Type B pancreatic cell (in vitro differentiated cells): Measurements from ENCODE around the gene SCN4A. TPM values are rescaled to one million over a fixed set of nuclear protein-coding genes. Genes with fewer than 3 reads are reported as not detected.

Experiments used
- DNase-seq: peaks from one replicate; pipeline ENCODE4 v3.0.0; 2021; ENCODE audit warnings: mixed read lengths; ENCODE audit not compliant: unreplicated experiment; ENCODE audit errors: extremely low spot score
- H3K27ac Mint-ChIP-seq: 2 replicates; pipeline ENCODE4 v1.8.0; 2021; ENCODE audit warnings: mild to moderate bottlenecking, mixed read lengths
- H3K27me3 Mint-ChIP-seq: 2 replicates; pipeline ENCODE4 v1.8.0; 2021; ENCODE audit warnings: mixed read lengths
- H3K36me3 Mint-ChIP-seq: 2 replicates; pipeline ENCODE4 v1.8.0; 2021; ENCODE audit warnings: mixed read lengths
- H3K4me1 Mint-ChIP-seq: one replicate; pipeline ENCODE4 v1.8.0; 2021; ENCODE audit warnings: mixed read lengths; ENCODE audit not compliant: unreplicated experiment
- H3K4me3 Mint-ChIP-seq: 2 replicates; pipeline ENCODE4 v1.8.0; 2021; ENCODE audit warnings: mild to moderate bottlenecking, mixed read lengths
- H3K9me3 Mint-ChIP-seq: 2 replicates; pipeline ENCODE4 v1.8.0; 2021; ENCODE audit warnings: mixed read lengths
- total RNA-seq: library from RNA; stranded (reverse); gene quantifications from 2 replicates; pipeline ENCODE4 v1.2.1, GENCODE V29; 2021; ENCODE audit warnings: low replicate concordance
- TF ChIP-seq, protein P1 (sequence below): fragments of 200-600 bp; sonication (generic); conservative IDR thresholded peaks from 2 replicates; pipeline ENCODE4 v1.5.0; 2021; ENCODE audit warnings: antibody characterized with exemption, mild to moderate bottlenecking

Gene SCN4A
- total RNA-seq, 1 donor from 2014 or later = 0.39 TPM

DNA sequence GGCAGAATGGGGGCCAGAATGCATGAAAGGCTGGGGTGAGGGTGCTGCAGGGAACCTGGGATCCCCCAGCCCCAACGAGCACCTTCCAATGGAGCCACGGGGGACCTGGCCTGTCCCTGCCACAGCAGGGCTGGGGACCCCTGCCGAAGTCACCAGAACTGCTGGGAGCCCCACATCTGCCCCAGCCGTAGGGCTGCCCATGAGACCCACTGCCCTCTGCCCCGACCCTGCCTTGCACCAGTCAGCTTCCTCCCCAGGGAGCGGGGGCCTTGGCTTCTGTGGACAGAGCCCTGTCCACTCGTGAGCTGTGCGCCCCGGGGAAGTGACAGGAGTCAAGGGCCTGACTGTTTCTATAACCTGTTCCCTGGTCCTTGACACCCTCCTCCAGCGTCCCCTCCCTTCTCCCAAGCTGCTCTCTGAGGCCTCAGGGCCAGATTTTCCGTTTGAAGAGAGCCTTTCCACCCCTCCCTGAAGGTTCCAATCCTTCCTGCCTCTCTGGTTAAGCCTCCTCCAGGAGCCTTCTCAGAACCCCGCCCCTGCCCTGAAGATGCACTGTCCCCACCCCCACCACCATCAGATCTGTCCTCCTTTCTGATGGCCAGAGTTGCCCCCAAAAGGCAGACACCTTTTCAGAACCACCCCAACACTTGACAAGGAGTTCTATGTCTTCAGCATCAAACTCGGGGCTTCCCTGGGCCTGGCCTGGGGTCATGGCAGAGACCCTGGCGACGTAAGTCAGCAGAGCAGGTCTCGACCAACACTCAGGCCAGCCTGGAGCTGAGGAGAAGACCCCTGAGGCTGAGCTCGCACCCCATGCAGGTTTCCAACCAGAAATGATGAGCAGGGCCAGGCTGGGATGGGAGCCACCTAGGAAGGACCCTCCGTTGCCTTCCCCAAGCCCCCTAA is 14.8 kb upstream of the SCN4A start:
- DNase-seq = no peak
- no peak overlapping the region for H3K27ac Mint-ChIP-seq

DNA sequence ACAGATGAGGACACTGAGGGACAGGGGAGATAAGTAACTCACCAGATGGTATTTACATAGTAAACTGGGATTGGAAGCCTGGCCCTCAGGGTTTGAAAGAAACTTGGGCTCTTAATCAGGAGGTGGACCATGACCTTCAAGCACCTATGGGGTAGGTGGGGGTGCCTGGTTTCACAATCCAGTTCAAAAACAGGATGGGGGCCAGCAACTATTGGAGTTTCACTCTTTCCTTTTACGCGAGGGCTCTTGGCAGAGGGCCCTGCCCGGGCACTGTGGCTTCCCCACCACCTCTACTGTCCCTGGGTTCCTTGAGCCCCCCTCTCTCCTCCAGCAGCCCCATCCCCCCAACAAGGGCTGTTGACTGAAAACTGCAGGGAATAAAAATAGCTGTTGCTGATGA is 14.1 kb upstream of the SCN4A start:
- H3K27ac Mint-ChIP-seq = no peak overlapping the region
- H3K4me1 Mint-ChIP-seq = peaks cover 6% of the 10 kb centered on the region
- H3K4me3 Mint-ChIP-seq = no peak overlapping the region
- TF ChIP-seq, protein P1, sequence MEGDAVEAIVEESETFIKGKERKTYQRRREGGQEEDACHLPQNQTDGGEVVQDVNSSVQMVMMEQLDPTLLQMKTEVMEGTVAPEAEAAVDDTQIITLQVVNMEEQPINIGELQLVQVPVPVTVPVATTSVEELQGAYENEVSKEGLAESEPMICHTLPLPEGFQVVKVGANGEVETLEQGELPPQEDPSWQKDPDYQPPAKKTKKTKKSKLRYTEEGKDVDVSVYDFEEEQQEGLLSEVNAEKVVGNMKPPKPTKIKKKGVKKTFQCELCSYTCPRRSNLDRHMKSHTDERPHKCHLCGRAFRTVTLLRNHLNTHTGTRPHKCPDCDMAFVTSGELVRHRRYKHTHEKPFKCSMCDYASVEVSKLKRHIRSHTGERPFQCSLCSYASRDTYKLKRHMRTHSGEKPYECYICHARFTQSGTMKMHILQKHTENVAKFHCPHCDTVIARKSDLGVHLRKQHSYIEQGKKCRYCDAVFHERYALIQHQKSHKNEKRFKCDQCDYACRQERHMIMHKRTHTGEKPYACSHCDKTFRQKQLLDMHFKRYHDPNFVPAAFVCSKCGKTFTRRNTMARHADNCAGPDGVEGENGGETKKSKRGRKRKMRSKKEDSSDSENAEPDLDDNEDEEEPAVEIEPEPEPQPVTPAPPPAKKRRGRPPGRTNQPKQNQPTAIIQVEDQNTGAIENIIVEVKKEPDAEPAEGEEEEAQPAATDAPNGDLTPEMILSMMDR = no peak
- no peaks in the 10 kb centered on the region for H3K36me3 Mint-ChIP-seq
- no peak for DNase-seq
- peaks cover 10% of the 10 kb centered on the region for H3K27me3 Mint-ChIP-seq
- peaks cover 10% of the 10 kb centered on the region for H3K9me3 Mint-ChIP-seq

More for the DNA sequence above, 14.8 kb upstream of the SCN4A start:
- H3K27me3 Mint-ChIP-seq = peaks cover 17% of the 10 kb centered on the region
- H3K36me3 Mint-ChIP-seq = no peaks in the 10 kb centered on the region
- H3K9me3 Mint-ChIP-seq = peaks cover 6% of the 10 kb centered on the region
- no peak overlapping the region for H3K4me3 Mint-ChIP-seq
- TF ChIP-seq, protein P1 = no peak
- H3K4me1 Mint-ChIP-seq = peaks cover 6% of the 10 kb centered on the region

DNA sequence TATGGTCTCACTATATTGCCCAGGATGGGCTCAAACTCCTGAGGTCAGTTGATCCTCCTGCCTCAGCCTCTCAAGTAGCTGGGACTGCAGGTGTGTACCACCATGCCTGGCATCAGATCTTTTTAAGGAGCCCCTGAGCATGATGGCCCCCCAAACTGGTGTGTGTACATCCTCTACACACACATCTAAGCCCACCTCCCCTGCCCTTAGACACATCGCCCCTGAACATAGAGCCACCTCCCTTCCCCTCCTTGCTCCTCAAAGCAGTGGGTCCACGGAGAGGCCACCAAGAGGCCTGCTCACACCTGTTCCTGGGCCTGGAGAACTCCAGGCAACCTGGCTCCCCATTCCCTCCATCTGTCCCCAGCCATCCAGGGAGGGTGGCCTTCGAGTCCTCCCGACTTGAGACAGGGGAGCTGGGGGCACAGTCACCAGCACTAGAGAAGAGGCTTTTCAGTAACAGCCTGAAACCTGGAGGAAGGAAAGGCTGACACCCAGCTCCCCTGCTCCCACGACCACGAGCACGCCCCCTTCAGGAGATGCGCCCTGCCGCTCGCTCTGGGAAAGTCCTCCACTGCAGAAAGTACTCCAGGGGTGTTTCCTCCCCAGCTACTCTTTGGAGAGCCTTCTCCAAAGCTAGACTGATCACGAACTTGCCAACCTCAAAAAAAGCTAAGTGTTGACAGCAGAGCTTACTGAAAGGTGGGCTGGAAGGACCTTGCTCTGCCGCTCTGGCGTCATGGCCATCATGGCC is 12.8 kb upstream of the SCN4A start:
- peaks cover 6% of the 10 kb centered on the region for H3K4me1 Mint-ChIP-seq
- no peak for DNase-seq

DNA sequence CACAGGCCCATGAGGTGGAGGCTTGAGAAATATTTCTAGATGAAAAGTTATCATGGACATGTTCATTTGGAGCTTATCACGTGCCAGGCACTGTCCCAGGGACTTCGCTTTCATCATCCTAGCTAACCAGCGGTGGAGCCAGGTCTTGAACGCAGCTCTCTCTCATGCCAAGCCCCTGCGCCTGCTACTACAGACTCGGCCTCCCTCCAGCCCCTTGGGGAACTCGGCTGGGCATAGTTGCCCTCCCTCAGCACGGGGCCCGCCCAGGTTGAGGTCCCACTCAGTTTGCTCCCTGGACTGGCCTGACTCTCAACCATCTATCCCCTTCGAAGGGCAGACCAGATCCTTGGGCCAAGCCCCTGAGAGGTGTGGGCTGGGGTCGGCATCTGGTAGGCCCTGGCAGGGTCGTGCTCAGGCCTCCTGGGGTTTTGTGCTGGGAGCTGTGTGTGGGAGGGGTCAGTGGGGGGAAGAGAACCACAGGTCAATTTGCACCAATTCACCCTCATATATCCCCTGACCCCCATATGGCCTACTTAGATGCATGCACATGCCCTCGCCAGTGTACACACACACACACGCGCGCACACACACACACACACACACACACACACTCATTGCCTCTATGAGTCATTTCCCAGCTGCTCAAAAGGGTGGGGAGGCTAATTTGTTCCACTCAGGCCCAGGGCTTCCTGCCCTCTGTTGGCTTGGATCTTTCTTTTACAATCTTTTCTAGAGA is 12.1 kb upstream of the SCN4A start:
- no peak for DNase-seq
- H3K27ac Mint-ChIP-seq = no peak overlapping the region
- H3K36me3 Mint-ChIP-seq = no peaks in the 10 kb centered on the region
- H3K9me3 Mint-ChIP-seq = peaks cover 10% of the 10 kb centered on the region
- H3K4me3 Mint-ChIP-seq = no peak overlapping the region
- TF ChIP-seq, protein P1 = no peak
- H3K27me3 Mint-ChIP-seq = peaks cover 2% of the 10 kb centered on the region
- peaks cover 5% of the 10 kb centered on the region for H3K4me1 Mint-ChIP-seq

More for the DNA sequence above, 12.8 kb upstream of the SCN4A start:
- Mint-ChIP-seq H3K9me3 (peaks cover 10% of the 10 kb centered on the region), H3K27ac (no peak overlapping the region), H3K27me3 (peaks cover 6% of the 10 kb centered on the region), H3K4me3 (no peak overlapping the region), H3K36me3 (no peaks in the 10 kb centered on the region)
- TF ChIP-seq, protein P1 = no peak

DNA sequence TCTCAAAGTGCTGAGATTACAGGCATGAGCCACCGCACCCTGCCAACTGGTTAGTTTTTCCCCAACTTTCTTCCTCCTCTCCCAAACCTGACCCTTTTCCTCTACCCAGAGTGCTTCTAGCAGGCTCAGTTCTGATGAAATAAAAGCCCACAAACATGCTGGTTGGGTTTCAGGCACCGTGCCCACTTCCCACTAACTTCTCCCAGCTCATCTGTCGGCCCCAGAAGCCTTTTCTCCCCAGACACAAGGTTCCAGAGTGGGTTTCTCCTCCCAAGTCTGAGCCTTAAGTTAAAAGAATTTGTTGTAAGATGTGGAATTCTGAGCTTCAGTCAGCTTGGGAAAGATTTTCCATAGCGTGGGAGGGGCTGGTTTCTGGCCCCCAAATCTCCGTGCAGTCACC is 11.5 kb upstream of the SCN4A start:
- Mint-ChIP-seq H3K4me1 (no peaks in the 10 kb centered on the region), H3K27ac (no peak overlapping the region), H3K27me3 (no peaks in the 10 kb centered on the region), H3K4me3 (no peak overlapping the region), H3K36me3 (no peaks in the 10 kb centered on the region), H3K9me3 (peaks cover 10% of the 10 kb centered on the region)
- TF ChIP-seq, protein P1 = no peak
- DNase-seq = no peak
